Measurements from ENCODE around the gene ESYT2. TPM values are rescaled to one million over a fixed set of nuclear protein-coding genes. Genes with fewer than 3 reads are reported as not detected.
A peak's percentile ranks its signal among the peaks of the same experiment; 100 is the strongest.

ESYT2 gene
- total and polyA plus RNA-seq, 2 donors (not counting 1 experiment from before 2014, with no cell fraction given), result 66.0 to 93.0 TPM

DNA sequence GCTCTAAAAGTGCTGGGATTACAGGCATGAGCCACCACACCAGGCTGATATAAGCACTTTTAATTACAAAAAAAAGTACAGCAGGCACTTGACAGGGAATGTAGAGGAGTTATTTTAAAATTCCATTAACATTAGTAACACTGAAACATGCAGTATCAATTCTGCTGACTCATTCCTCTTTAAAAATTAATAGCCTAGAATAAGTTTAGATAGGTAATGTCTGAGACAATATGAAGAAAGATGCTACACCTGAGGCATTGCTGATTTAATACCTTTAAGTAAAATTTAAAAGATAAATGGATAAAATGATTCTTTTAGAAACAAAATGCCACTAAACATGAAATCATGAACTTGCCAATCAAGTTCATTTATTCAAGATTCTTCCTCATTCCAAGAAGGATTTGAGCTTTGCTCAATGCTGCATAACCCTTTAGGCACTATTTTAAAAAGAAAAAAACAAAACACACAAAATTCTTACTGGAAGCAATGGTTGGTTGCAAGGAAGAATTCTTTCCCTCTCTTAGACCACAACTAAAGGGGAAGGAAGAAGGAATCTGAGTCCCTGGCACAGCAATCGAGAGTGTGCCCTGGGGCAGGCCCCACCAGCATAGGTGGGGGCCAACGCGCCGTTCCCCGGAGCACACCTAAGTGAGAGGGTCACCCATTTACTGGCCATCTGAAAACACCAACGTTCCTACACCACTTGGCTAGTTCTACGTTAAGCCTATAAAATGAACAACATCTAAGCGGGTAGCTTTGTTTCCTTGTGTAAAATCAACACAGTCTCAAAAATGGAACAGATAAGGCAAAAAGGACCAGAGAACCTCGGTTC lies 26.6 kb downstream of the ESYT2 start:
- Histone ChIP-seq H2AFZ (ENCODE audit: low read length) (no peak overlapping the region), H3K4me1 (ENCODE audit: control insufficient read depth, extremely low read depth, insufficient read depth, low read length) (peaks cover 7% of the 10 kb centered on the region), H3K4me3 (replicated peaks in 1 of 4; ENCODE audit: control extremely low read depth in 1 of 4, insufficient read depth in 1 of 4, low read depth in 3 of 4, low read length in 4 of 4) (no peak overlapping the region), H3K4me2 (ENCODE audit: extremely low read depth, insufficient read depth, low read length) (peak overlapping the region; percentile 37), H4K20me1 (ENCODE audit: control insufficient read depth, extremely low read depth, insufficient read depth, low read length) (no peaks in the 10 kb centered on the region), H3K27ac (ENCODE audit: insufficient read depth, low read length) (peak overlapping the region; percentile 61), H3K9me3 (ENCODE audit: control insufficient read depth, insufficient read depth, low read depth, low read length) (no peaks in the 10 kb centered on the region), H3K36me3 (ENCODE audit: control insufficient read depth, insufficient read depth, low read length) (no peaks in the 10 kb centered on the region), H3K9ac (ENCODE audit: insufficient read depth, low read length) (no peak overlapping the region), H3K79me2 (ENCODE audit: control insufficient read depth, insufficient read depth, low read length) (peaks cover 46% of the 10 kb centered on the region), H3K27me3 (ENCODE audit: control insufficient read depth, insufficient read depth, low read length) (no peaks in the 10 kb centered on the region)
- TF ChIP-seq CTCF (conservative IDR thresholded peaks at IDR 0.05 in 1 of 2, IDR thresholded peaks at IDR 0.05 in 1 of 2; ENCODE audit: low read depth in 1 of 2, low read length in 2 of 2) (no peak), EZH2 (IDR thresholded peaks at IDR 0.05; ENCODE audit: low read length, missing control alignments) (no peak)
- DNase-seq (ENCODE audit: low read depth in 2 of 2), result peak; percentile 59 to 74

DNA sequence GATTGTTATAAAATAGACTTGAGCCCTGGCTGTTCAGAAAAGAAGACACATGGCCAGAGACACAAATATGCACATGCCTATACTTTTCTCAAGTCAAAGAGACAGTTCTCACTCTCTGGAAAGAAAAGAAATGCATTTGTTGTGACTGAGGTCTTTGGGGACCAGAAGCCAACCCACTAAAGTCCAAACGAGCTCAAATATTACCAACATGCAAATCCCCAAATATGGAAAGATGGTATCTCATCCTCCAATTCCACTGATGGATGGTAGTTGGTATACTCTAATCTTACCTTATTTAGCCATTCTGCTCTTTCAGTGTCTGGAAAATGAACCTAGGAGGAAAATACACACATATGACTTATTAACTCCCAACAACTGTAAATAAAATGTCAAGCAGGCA lies 30.6 kb downstream of the ESYT2 start:
- Histone ChIP-seq H3K4me1 (ENCODE audit: control insufficient read depth, extremely low read depth, insufficient read depth, low read length) (peaks cover 7% of the 10 kb centered on the region), H3K36me3 (ENCODE audit: control insufficient read depth, insufficient read depth, low read length) (peaks cover 14% of the 10 kb centered on the region), H3K27me3 (ENCODE audit: control insufficient read depth, insufficient read depth, low read length) (no peaks in the 10 kb centered on the region), H3K4me3 (replicated peaks in 1 of 4; ENCODE audit: control extremely low read depth in 1 of 4, insufficient read depth in 1 of 4, low read depth in 3 of 4, low read length in 4 of 4) (no peak overlapping the region), H3K79me2 (ENCODE audit: control insufficient read depth, insufficient read depth, low read length) (peaks cover 33% of the 10 kb centered on the region), H4K20me1 (ENCODE audit: control insufficient read depth, extremely low read depth, insufficient read depth, low read length) (no peaks in the 10 kb centered on the region), H3K4me2 (ENCODE audit: extremely low read depth, insufficient read depth, low read length) (no peak overlapping the region), H3K9me3 (ENCODE audit: control insufficient read depth, insufficient read depth, low read depth, low read length) (no peaks in the 10 kb centered on the region), H3K27ac (ENCODE audit: insufficient read depth, low read length) (no peak overlapping the region), H2AFZ (ENCODE audit: low read length) (no peak overlapping the region), H3K9ac (ENCODE audit: insufficient read depth, low read length) (no peak overlapping the region)
- no peak for DNase-seq (ENCODE audit: low read depth in 2 of 2)
- TF ChIP-seq CTCF (conservative IDR thresholded peaks at IDR 0.05 in 1 of 2, IDR thresholded peaks at IDR 0.05 in 1 of 2; ENCODE audit: low read depth in 1 of 2, low read length in 2 of 2) (no peak), EZH2 (IDR thresholded peaks at IDR 0.05; ENCODE audit: low read length, missing control alignments) (no peak)

- Histone ChIP-seq H3K79me2 (ENCODE audit: control insufficient read depth, insufficient read depth, low read length) (peaks cover 21% of the 10 kb centered on the region), H3K9ac (ENCODE audit: insufficient read depth, low read length) (no peak overlapping the region), H3K36me3 (ENCODE audit: control insufficient read depth, insufficient read depth, low read length) (peaks cover 14% of the 10 kb centered on the region)
Measured at GRCh38 chr7:158796667-158797066, 32.6 kb downstream of the ESYT2 start.

More at GRCh38 chr7:158796667-158797066, 32.6 kb downstream of the ESYT2 start:
- Histone ChIP-seq H2AFZ (ENCODE audit: low read length) (no peak overlapping the region), H4K20me1 (ENCODE audit: control insufficient read depth, extremely low read depth, insufficient read depth, low read length) (no peaks in the 10 kb centered on the region), H3K4me3 (replicated peaks in 1 of 4; ENCODE audit: control extremely low read depth in 1 of 4, insufficient read depth in 1 of 4, low read depth in 3 of 4, low read length in 4 of 4) (no peak overlapping the region), H3K4me1 (ENCODE audit: control insufficient read depth, extremely low read depth, insufficient read depth, low read length) (no peaks in the 10 kb centered on the region), H3K27ac (ENCODE audit: insufficient read depth, low read length) (no peak overlapping the region), H3K27me3 (ENCODE audit: control insufficient read depth, insufficient read depth, low read length) (no peaks in the 10 kb centered on the region), H3K9me3 (ENCODE audit: control insufficient read depth, insufficient read depth, low read depth, low read length) (no peaks in the 10 kb centered on the region), H3K4me2 (ENCODE audit: extremely low read depth, insufficient read depth, low read length) (no peak overlapping the region)
- no peak for DNase-seq (ENCODE audit: low read depth in 2 of 2)
- TF ChIP-seq CTCF (conservative IDR thresholded peaks at IDR 0.05 in 1 of 2, IDR thresholded peaks at IDR 0.05 in 1 of 2; ENCODE audit: low read depth in 1 of 2, low read length in 2 of 2) (no peak), EZH2 (IDR thresholded peaks at IDR 0.05; ENCODE audit: low read length, missing control alignments) (no peak)

Measured in fibroblast of lung (primary cell).